ENCODE data around the gene PPARG. TPM values are rescaled to one million over a fixed set of nuclear protein-coding genes. Genes with fewer than 3 reads are reported as not detected.
A peak's percentile ranks its signal among the peaks of the same experiment; 100 is the strongest.

Gene PPARG
- polyA plus RNA-seq, 2 of the 4 experiments (the other 2 are of a cell fraction): 38.9 to 43.1 TPM

- 93% methylated on average over 1 of the region's 1 CpG for WGBS (ENCODE audit: missing lambda C conversion rate)
- H3K27ac ChIP-seq: 0 out of 6 replicates have a peak overlapping the region, but pooled peaks of 1 of the 2 experiments have one; percentile 14
- ATAC-seq: no peak
- no peaks in the 10 kb centered on the region for H3K9me3 ChIP-seq
- H3K4me1 ChIP-seq: peaks cover 10% of the 10 kb centered on the region; the same call in 1 of the 3 replicates
- H3K4me3 ChIP-seq: no peak overlapping the region
- TF ChIP-seq SREBF2 (IDR thresholded peaks at IDR 0.05) (no peak), NPAS2 (CRISPR knock-in tag; IDR thresholded peaks at IDR 0.05; ENCODE audit: borderline replicate concordance) (no peak), MAZ (IDR thresholded peaks at IDR 0.05; ENCODE audit: borderline replicate concordance, low read depth, low read length) (no peak), GATA3 (IDR thresholded peaks at IDR 0.05; ENCODE audit: borderline replicate concordance) (no peak), ESRRA (IDR thresholded peaks at IDR 0.05; ENCODE audit: borderline replicate concordance, low read length) (no peak), KDM5A (IDR thresholded peaks at IDR 0.05) (no peak), PBX3 (IDR thresholded peaks at IDR 0.05) (no peak), HOXA7 (CRISPR knock-in tag; IDR thresholded peaks at IDR 0.05) (no peak), TP53 (CRISPR knock-in tag; IDR thresholded peaks at IDR 0.05) (no peak), MAX (IDR thresholded peaks at IDR 0.05) (no peak), ATOH8 (CRISPR knock-in tag; IDR thresholded peaks at IDR 0.05; ENCODE audit: low read depth) (no peak), CTCF (IDR thresholded peaks at IDR 0.05) (no peak), ZC3H11A (IDR thresholded peaks at IDR 0.05) (no peak), CHD2 (IDR thresholded peaks at IDR 0.05; ENCODE audit: low read length, partially characterized antibody) (no peak), RCOR1 (IDR thresholded peaks at IDR 0.05; ENCODE audit: low read depth, low read length) (no peak), PHF8 (IDR thresholded peaks at IDR 0.05; ENCODE audit: borderline replicate concordance, low read depth) (no peak), HMGXB4 (CRISPR knock-in tag; IDR thresholded peaks at IDR 0.05; ENCODE audit: borderline replicate concordance) (no peak)
- ChIA-PET CTCF (no interaction called here), POLR2A (no interaction called here)
- DNase-seq (ENCODE audit: low read depth in 1 of 2, low spot score in 1 of 2): no peak
- H3K4me2 ChIP-seq: no peak overlapping the region
- no peak for FAIRE-seq
Measured at GRCh38 chr3:12413721-12414255, 124.9 kb downstream of the PPARG start.

- ChIA-PET POLR2A (no interaction called here), CTCF (no interaction called here)
- H3K9me3 ChIP-seq: no peaks in the 10 kb centered on the region
- TF ChIP-seq KDM5A (IDR thresholded peaks at IDR 0.05): no peak
- no peak for TF ChIP-seq HOXA7 (CRISPR knock-in tag; IDR thresholded peaks at IDR 0.05)
- no peak for TF ChIP-seq MAX (IDR thresholded peaks at IDR 0.05)
- no peak for TF ChIP-seq NPAS2 (CRISPR knock-in tag; IDR thresholded peaks at IDR 0.05; ENCODE audit: borderline replicate concordance)
- no peak for TF ChIP-seq CTCF (IDR thresholded peaks at IDR 0.05)
- no peak for TF ChIP-seq CHD2 (IDR thresholded peaks at IDR 0.05; ENCODE audit: low read length, partially characterized antibody)
- TF ChIP-seq PHF8 (IDR thresholded peaks at IDR 0.05; ENCODE audit: borderline replicate concordance, low read depth): no peak
- TF ChIP-seq BCL3 (IDR thresholded peaks at IDR 0.05): no peak
- no peak for TF ChIP-seq PBX3 (IDR thresholded peaks at IDR 0.05)
- no peak for TF ChIP-seq KDM1A (IDR thresholded peaks at IDR 0.05; ENCODE audit: low read depth)
- TF ChIP-seq MAFK (IDR thresholded peaks at IDR 0.05; ENCODE audit: partially characterized antibody): no peak
- no peak overlapping the region for H3K4me3 ChIP-seq
- peaks cover 10% of the 10 kb centered on the region; the same call in 1 of the 3 replicates for H3K4me1 ChIP-seq
- H3K27ac ChIP-seq: no peak overlapping the region
- ATAC-seq: no peak
- DNase-seq (ENCODE audit: low read depth in 1 of 2, low spot score in 1 of 2): no peak
- 88% methylated on average over 4 of the region's 4 CpGs for WGBS (ENCODE audit: missing lambda C conversion rate)
- FAIRE-seq: no peak
- no peak overlapping the region for H3K4me2 ChIP-seq
Measured at GRCh38 chr3:12415014-12415680, 126.3 kb downstream of the PPARG start.
